GM21786 (cell line): ENCODE results near the gene STEAP1B.
A peak's percentile ranks its signal among the peaks of the same experiment; 100 is the strongest.
"Not testable (repeated sequence)": the region's sequence is repeated elsewhere in the genome, so short reads cannot be mapped to it uniquely, and the experiment has no call there.

Experiments used
- ATAC-seq: cut with Tn5 transposase; IDR thresholded peaks from one replicate; pipeline ENCODE4 v1.9.1; 2021; ENCODE audit not compliant: unreplicated experiment

Gene STEAP1B

DNA sequence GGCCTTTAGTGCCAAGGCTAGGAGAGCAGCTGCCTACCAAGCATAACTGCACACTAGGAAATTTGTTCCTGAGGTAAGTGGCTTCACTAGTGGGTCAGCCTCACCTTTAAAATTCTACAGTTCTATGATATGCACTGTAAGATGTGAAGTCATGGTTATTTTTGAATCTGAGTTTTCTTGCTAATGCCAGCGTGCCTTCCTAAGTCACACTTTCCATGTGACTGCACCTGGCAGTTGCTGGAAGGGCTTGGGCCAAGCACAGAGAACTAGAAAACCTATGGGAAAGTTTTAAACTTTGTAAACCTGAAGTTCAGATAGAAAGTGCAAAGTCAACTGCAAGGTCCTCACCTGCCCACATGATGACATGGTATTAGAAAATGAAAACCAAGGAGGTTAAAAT lies 42.5 kb downstream of the STEAP1B start:
- ATAC-seq, result no peak

- no peak for ATAC-seq
Observed at GRCh38 chr7:22454446-22454845, 45.5 kb downstream of the STEAP1B start.

- no peak for ATAC-seq
Observed at GRCh38 chr7:22452960-22453558, 46.9 kb downstream of the STEAP1B start.

DNA sequence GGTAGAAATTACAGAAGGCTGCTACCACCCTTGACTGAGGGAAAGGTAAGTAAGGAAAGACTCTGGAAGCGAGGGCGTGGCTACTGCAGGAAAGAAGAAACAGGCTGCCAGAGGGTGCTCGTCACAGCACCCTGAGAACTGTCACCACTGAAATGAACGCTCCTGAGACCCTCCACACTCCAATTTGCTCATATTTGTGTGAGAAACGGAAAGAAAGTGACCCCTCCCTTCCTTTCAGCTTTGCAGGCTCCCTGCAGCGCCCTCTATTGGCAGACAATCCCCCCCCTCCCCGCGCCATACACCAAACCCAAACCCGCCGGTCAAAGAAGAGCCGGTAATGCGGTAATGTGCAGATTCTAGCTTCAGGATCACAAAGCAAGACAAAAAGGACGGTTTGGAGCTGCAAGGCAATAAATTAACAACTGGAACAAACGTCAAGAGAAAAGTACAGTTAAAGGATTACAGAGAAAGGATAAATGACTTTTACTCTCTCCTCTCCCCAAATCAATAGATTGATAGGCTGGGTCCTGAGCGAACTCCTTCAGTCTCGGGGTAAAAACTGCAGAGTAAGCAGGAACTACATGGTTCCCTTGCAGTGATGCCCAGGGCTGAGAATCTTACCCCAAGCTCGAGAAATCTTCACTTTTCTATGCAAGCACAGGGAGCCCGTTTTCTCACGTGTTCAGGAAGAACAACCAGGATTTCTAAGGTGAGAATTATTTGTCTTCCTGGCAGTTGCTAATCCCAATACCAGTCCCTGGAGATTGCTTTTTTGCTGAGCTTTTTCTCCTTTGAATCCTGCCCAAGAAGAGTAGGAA lies 47.6 kb downstream of the STEAP1B start:
- no peak for ATAC-seq

DNA sequence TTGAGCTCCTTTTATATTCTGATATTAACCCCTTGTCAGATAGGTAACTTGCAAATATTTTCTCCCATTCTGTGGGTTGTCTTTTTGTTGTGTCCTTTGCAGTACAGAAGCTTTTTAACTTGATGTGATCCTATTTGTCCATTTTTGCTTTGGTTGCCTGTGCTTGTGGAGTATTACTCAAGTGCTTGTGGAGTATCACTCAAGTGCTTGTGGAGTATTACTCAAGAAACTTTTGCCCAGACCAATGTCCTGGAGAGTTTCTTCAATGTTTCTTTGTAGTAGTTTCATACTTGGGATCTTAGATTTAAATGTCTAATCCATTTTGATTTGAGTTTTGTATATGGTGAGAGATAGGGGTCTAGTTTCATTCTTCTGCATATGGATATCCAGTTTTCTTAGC lies 50.0 kb downstream of the STEAP1B start:
- ATAC-seq, result not testable (repeated sequence)

DNA sequence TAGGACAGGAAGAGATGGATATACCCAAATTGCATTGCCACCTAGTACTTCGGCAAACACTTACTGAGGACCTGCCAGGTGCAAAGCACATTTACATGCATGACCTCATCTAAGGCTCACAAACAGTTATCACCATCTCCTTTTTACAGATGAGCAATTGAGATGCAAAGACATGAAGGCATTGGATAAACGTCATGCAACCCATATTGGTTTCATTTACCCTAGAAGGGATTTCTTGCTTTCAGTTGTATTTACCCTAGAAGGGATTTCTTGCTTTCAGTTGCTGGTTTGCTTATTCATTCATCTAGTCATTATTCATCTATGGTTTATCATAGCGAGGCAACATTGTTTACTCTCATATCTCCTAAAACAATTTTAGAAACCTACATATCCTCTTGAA lies 52.2 kb downstream of the STEAP1B start:
- peak; percentile 65 for ATAC-seq

DNA sequence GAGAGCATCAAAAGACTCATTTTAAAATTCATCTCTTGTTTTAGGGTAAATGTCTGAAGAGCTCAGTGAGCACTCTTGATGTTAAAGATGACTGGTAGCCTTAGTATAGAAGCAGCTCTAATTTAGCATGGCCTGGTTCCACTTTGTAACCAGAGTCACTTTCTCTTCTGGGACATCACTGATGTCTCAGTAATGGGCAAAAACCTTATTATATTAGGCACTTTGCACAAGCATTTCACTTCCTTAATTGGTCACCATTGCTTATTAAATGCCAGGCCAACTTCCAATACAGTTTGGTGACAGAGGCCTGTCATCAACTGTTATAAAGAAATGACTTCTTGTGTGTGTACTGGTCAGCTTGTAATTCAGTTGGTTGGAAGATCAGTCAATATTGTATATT lies 53.0 kb downstream of the STEAP1B start:
- ATAC-seq, result peak; percentile 26

DNA sequence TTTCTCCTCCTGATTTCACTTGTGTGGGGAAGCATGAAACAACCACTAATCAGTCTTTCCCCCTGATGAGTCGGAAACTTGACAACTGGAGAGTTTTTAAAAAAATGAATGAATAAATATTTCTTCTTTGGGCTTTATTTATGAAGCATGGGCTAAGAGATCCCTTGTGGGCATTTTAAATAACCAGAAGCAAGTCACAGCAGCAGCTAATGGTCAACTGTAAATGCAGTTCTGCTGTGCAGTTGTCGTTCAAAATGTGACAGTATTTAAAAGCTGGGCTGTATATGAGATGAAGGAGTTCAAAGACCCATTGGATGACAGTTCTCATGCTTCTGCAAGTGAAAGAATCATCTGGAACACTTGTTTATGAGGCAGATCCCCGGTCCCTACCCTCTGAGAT lies 54.1 kb downstream of the STEAP1B start:
- no peak for ATAC-seq

- ATAC-seq, result peak; percentile 36
Observed at GRCh38 chr7:22445140-22445743, 54.7 kb downstream of the STEAP1B start.

DNA sequence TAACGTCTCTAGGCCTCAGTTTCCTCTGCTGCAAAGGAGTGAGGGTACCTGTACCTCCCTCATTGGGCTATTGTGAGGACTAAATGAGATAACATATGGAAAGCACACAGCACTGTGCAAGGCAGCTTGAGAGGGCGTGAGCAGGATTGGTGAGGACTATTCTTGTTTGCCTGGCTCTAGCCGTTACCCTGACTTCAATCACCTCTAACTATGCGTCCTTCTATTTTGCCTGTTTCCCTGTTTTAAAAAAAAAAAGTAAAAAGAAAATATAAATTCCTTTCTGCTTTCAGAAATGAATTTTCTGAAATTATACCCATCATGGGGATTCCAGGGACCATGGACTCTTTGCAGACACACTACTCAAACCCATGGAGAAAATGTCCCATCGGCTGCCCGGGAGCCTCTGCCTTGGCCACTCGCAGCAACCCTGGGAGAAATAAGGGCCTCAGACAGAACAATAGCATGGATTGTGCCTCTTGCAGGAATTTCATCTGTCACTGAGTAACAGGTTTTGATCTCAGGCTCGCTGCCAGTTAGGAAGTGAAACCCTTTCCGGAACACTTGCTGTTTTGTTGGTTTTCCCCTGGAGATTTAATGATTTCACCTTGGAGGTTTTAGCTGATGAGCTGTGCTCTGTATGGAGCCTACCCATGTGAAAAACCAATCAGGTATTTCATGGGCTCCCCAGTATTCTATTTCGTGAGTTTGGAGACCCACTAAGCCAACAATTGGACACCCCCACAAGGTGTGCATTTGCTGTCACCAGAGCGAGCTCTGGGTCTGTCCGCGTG lies 55.6 kb downstream of the STEAP1B start:
- ATAC-seq, result peak; percentile 8

GRCh38 chr7:22443370-22444180 lies 56.4 kb downstream of the STEAP1B start:
- no peak for ATAC-seq

GRCh38 chr7:22442882-22443369 lies 57.1 kb downstream of the STEAP1B start:
- ATAC-seq, result no peak

DNA sequence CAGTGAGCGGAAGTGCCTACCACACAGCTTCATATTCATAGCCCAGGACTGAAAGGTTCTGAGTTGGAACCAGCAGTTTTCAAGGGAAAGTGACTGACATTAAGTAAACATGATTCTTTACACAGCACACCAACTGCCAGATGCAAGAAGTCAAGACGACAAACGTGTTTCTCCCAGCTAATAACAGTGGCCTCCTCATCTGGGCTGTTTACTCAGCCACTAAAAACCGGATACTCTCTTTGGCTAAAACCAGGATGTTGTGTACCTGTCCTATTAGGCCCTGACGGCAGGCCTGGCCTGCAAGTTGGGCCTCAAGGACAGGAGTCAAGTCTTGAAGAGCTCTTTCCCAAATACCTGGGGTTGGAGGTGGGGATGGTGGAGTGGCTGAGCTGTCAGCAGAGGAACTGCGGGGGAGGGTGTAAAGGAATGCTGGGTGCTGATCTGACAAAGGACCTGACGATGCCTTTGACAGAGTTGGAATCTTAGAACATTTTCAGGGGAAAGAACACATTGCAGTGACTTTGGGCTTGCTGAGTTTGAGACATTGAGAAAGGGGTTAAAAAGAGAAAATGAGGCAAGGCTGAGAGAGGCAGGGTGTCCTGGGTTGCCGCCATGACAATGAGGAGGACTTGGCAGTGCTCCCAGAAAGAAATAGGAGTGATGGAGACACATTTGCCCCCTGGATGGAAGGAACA lies 57.7 kb downstream of the STEAP1B start:
- ATAC-seq, result no peak

DNA sequence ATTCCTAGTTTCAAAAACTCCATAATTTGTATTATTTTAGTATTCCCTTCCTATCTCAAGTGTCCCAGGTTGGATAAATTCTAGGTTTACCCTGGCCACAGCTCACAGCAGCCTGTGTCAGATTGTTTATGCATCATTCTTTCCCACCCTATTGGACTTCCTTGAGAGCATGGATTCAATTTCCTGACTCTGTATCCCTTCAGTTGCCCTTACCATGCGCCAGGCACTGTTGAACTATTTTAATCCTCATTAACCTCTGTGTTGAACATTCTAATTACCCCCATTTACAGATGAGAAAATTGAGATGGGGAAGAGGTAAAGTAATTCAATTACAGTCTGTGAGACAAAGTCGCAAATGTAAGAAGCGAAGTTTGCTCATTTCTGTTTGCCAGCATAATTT lies 58.8 kb downstream of the STEAP1B start:
- no peak for ATAC-seq

GRCh38 chr7:22438994-22439393 lies 61.0 kb downstream of the STEAP1B start:
- ATAC-seq, result peak; percentile 54

DNA sequence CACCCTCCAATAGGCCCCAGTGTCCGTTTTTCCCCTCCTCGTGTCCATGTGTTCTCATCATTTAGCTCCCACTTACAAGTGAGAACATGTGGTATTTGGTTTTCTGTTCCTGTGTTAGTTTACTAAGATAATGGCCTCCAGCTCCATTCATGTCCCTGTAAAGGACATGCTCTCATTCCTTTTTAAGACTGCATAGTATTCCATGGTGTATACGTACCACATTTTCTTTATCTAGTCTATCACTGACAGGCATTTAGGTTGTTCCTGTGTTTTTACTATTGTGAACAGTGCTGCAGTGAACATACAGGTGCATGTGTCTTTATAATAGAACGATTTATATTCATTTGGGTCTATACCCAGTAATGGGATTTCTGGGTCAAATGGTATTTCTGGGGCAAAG lies 63.4 kb downstream of the STEAP1B start:
- ATAC-seq, result not testable (repeated sequence)

DNA sequence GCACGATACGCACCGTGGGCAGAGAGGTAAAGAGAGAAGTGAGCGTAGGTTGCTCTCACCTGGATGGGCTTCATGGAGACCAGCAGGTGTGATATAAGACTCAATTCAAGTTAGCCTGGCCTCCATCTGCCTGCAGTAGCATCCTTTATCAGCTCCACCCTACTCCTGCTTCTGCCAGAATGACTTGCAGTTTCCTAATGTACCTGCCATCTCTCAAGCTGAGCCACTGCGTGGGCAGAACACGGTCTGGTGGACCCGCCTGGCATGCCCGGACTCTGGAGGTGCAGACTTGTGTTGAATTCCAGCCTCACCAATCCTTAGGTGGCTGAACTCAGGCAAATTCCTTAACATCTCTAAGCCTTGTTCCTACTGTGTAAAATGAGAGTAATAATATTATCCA lies 64.3 kb downstream of the STEAP1B start:
- no peak for ATAC-seq

GRCh38 chr7:22435105-22435504 lies 64.9 kb downstream of the STEAP1B start:
- peak; percentile 88 for ATAC-seq

GRCh38 chr7:22433710-22434460 lies 66.1 kb downstream of the STEAP1B start:
- ATAC-seq, result no peak
